ENCODE data around the gene CPNE6. TPM values are rescaled to one million over a fixed set of nuclear protein-coding genes. Genes with fewer than 3 reads are reported as not detected.
A peak's percentile ranks its signal among the peaks of the same experiment; 100 is the strongest.

Gene CPNE6
- total RNA-seq, 1 experiment from 2014 or later: not detected

GRCh38 chr14:24110523-24110922, 39.2 kb downstream of the CPNE6 start:
- in situ Hi-C loops (cut with HindIII; ENCODE audit: low pct_unique_long_range_greater_than_20kb, low sequenced_read_pairs): no loop called here
- no peak for DNase-seq (ENCODE audit: low read depth, low spot score)

- in situ Hi-C loops (cut with HindIII; ENCODE audit: low pct_unique_long_range_greater_than_20kb, low sequenced_read_pairs): no loop called here
- DNase-seq (ENCODE audit: low read depth, low spot score): no peak
These were observed 42.0 kb downstream of the CPNE6 start for GRCh38 chr14:24113379-24113800.

GRCh38 chr14:24113801-24114531, 42.6 kb downstream of the CPNE6 start:
- DNase-seq (ENCODE audit: low read depth, low spot score): peak; percentile 83
- in situ Hi-C loops (cut with HindIII; ENCODE audit: low pct_unique_long_range_greater_than_20kb, low sequenced_read_pairs): no loop called here

GRCh38 chr14:24114532-24115421, 43.4 kb downstream of the CPNE6 start, which contains the start of the genes DCAF11 and NRL:
DCAF11 (plus strand) TSS chr14:24114777; CDS start chr14:24115595, 818 bp downstream.
NRL (minus strand) TSS chr14:24114949; CDS start chr14:24082848, 32,101 bp downstream.
- peak; percentile 99 for DNase-seq (ENCODE audit: low read depth, low spot score)
- in situ Hi-C loops (cut with HindIII; ENCODE audit: low pct_unique_long_range_greater_than_20kb, low sequenced_read_pairs): no loop called here

DNA sequence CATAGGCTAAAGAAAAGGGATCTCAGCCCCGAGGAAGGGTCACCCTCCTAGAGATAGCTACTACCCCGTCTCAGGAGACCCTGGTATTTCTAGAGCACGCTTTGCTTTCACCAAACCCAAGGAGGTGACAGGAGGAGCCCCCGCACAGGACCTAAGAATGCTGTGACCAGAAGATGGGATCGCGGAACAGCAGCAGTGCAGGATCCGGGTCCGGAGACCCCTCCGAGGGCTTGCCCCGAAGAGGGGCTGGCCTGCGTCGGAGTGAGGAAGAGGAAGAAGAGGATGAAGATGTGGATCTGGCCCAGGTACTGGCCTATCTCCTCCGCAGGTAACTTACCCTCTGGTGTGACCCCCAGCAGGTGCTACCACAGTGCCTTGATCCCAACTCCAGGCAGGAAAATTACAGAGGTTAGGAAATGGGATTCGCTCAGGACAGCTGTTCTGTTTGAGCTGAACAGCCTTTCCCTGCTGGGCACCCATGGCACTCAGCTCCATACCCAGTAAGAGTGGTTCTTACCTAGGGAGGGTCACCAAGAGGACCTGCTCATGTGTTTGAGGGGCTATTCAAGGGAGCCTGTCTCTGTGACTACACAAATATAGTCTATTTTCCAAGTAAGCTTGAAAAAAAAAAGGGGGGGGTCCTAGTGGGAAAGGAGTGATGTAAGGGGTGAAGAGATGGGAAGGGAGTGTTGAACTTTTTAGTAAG, 44.2 kb downstream of the CPNE6 start:
- in situ Hi-C loops (cut with HindIII; ENCODE audit: low pct_unique_long_range_greater_than_20kb, low sequenced_read_pairs): no loop called here
- DNase-seq (ENCODE audit: low read depth, low spot score): no peak

DNA sequence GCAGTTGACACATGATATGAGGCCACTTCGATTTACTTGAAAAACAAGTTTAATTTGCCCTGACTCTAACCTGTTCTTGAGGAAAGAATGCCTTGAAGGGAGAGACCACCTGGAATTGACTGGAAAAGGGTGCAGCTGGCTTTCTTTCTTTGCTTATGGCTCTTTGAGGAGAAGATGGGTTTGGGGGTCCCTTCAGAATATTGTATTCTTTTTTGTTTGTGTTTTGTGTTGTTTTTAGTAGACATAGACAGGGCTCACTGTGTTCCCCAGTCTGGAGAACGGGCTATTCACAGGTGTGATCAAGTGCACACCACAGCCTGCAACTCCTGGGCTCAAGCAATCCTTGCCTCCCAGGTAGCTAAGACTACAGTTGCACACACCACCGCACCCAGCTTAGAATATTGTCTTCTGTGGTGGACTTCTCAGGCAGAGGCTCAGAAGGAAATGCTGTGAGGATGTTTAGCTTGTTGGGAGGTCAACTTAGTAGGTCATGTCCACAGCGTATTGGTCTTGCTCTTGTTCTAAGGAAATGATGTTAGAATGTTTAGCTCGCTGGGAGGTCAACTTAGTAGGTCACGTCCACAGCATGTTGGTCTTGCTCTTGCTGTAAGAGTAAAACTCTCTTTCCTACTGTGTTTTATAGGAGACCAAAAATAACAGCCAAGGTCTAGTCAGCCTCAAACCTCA, 44.9 kb downstream of the CPNE6 start:
- in situ Hi-C loops (cut with HindIII; ENCODE audit: low pct_unique_long_range_greater_than_20kb, low sequenced_read_pairs): no loop called here

DNA sequence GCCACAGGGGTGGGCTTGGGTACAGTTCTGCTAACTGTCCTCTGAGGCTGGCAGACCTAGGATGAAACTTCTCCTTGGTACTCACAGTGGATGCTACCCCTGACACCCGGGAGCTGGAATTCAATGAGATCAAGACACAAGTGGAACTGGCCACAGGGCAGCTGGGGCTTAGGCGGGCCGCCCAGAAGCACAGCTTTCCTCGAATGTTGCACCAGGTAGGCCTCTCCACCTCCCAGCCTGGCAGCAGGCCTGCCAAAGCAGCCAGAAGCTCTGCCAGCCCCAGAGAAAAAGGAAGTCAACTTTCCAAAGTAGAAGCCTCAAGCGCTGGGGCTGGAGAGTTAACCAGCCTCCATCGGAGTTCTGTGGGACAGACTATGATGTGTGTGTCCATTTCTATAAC, 45.8 kb downstream of the CPNE6 start:
- in situ Hi-C loops (cut with HindIII; ENCODE audit: low pct_unique_long_range_greater_than_20kb, low sequenced_read_pairs): no loop called here
- no peak for DNase-seq (ENCODE audit: low read depth, low spot score)

More for the DNA sequence above, 44.9 kb downstream of the CPNE6 start:
- no peak for DNase-seq (ENCODE audit: low read depth, low spot score)

- in situ Hi-C loops (cut with HindIII; ENCODE audit: low pct_unique_long_range_greater_than_20kb, low sequenced_read_pairs): no loop called here
- no peak for DNase-seq (ENCODE audit: low read depth, low spot score)
These were observed 48.3 kb downstream of the CPNE6 start for GRCh38 chr14:24119691-24120090.

GRCh38 chr14:24121210-24121609, 49.8 kb downstream of the CPNE6 start:
- in situ Hi-C loops (cut with HindIII; ENCODE audit: low pct_unique_long_range_greater_than_20kb, low sequenced_read_pairs): no loop called here
- DNase-seq (ENCODE audit: low read depth, low spot score): no peak

DNA sequence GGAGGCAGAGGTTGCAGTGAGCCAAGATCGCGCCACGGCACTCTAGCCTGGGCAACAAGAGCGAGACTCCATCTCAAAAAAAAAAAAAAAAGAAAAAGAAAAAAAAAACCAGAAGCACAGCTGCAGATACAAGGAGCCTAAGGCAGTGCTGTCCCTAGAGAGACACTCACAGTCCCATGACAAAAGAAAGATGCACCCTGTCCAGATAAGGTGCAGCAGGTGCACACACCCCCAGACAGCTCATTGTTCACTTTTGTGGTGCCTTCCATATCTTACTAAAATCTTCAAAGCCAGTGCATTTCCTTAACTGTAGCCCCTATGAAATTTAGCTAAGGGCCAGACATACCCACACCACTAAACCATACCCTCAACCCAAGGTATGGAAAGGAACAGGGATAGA, 51.1 kb downstream of the CPNE6 start:
- in situ Hi-C loops (cut with HindIII; ENCODE audit: low pct_unique_long_range_greater_than_20kb, low sequenced_read_pairs): no loop called here
- DNase-seq (ENCODE audit: low read depth, low spot score): no peak

GRCh38 chr14:24122898-24123297, 51.5 kb downstream of the CPNE6 start:
- in situ Hi-C loops (cut with HindIII; ENCODE audit: low pct_unique_long_range_greater_than_20kb, low sequenced_read_pairs): no loop called here
- no peak for DNase-seq (ENCODE audit: low read depth, low spot score)

DNA sequence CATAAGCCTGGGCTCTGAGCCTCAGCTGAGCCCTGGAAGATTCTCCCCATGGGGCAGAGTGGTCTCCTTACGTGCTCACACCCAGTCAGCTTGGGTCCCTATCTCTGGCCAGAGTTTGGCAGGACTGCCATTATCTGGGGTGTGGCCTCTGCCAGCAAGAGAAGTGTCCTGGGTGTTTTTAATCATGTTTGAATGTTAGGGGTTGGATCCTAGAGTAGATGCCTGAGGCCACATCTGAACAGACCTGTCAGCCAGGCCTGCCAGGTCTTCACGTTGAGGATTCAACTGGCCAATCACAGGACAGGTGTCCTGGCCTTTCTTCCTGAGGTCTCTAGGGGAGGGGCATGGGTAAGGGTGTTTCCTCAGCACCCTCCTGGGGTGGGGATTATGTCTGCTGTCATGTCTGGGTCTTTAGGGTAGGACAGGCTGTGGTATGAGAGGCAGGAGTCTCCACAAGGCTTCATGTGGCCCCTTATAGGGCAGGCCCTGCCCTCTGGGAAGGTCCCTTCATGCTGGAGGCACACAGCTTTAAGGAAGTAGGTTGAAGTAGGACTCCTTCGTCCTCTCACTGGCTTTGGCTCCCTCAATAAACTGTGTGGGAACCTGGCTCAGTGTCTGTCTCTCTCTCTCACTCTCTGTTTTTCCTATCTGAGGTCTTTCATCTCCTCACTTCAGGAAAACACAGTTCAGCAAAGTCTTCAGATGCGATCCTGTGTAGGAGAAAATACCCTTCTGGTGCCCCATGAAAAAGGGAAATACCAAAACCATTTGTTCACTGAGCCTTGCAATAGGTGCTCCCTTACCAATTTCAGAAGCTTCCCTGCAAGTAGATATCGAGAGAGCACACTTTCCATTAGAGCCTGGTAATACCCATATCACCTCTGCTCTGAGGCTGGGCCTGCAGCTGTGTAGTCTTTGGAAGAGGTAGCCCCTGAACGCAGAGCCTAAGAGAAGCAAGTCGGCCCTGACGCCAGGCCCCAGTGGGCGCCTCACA, 52.4 kb downstream of the CPNE6 start:
- DNase-seq (ENCODE audit: low read depth, low spot score): no peak
- in situ Hi-C loops (cut with HindIII; ENCODE audit: low pct_unique_long_range_greater_than_20kb, low sequenced_read_pairs): no loop called here

GRCh38 chr14:24126939-24127338, 55.6 kb downstream of the CPNE6 start:
- no peak for DNase-seq (ENCODE audit: low read depth, low spot score)
- in situ Hi-C loops (cut with HindIII; ENCODE audit: low pct_unique_long_range_greater_than_20kb, low sequenced_read_pairs): no loop called here

- DNase-seq (ENCODE audit: low read depth, low spot score): no peak
- in situ Hi-C loops (cut with HindIII; ENCODE audit: low pct_unique_long_range_greater_than_20kb, low sequenced_read_pairs): no loop called here
These were observed 56.3 kb downstream of the CPNE6 start for GRCh38 chr14:24127673-24128072.

Data from SK-MEL-5 (cell line).